ENCODE results near the gene STMN3. TPM values are rescaled to one million over a fixed set of nuclear protein-coding genes. Genes with fewer than 3 reads are reported as not detected.

The STMN3 gene
- total and polyA plus RNA-seq, 2 of the 8 experiments (the other 6 are each of a cell fraction or from before 2014, with no cell fraction given), result 51.5 to 63.1 TPM

- no peak for TF ChIP-seq SP1 (IDR thresholded peaks at IDR 0.05; ENCODE audit: low read depth, low read length)
- TF ChIP-seq EP300 (IDR thresholded peaks at IDR 0.05; ENCODE audit: borderline replicate concordance in 1 of 2, low read depth in 2 of 2, low read length in 2 of 2), result no peak
- no peak for TF ChIP-seq EZH2 (IDR thresholded peaks at IDR 0.05; ENCODE audit: low read depth, low read length, severe bottlenecking)
- TF ChIP-seq RAD21 (IDR thresholded peaks at IDR 0.05 in 1 of 2, conservative IDR thresholded peaks at IDR 0.05 in 1 of 2; ENCODE audit: low read depth in 2 of 2, low read length in 2 of 2), result no peak
- peak; percentile 93 for TF ChIP-seq KDM5A (IDR thresholded peaks at IDR 0.05; ENCODE audit: low read length)
- peak; percentile 4; the same call in 1 of the 2 replicates for TF ChIP-seq JUND (IDR thresholded peaks at IDR 0.05; ENCODE audit: low read length)
- TF ChIP-seq SP4 (IDR thresholded peaks at IDR 0.05; ENCODE audit: low read length), result peak; percentile 75
- TF ChIP-seq TAF7 (optimal IDR thresholded peaks at IDR 0.05; ENCODE audit: borderline replicate concordance, low read depth, low read length), result peak; percentile 28
- TF ChIP-seq POLR2AphosphoS5 (IDR thresholded peaks at IDR 0.05; ENCODE audit: low read depth, low read length), result peak; percentile 63
- no peak for TF ChIP-seq CHD1 (IDR thresholded peaks at IDR 0.05; ENCODE audit: low read depth, low read length)
- no peak for TF ChIP-seq NANOG (IDR thresholded peaks at IDR 0.05; ENCODE audit: insufficient read depth, low read depth, low read length, poor library complexity, severe bottlenecking)
- TF ChIP-seq HDAC2 (IDR thresholded peaks at IDR 0.05; ENCODE audit: borderline replicate concordance in 1 of 2, low read depth in 2 of 2, low read length in 2 of 2), result peak in 1 of 2 experiments; percentile 87; a peak in 1 of 4 replicates
Observed at GRCh38 chr20:63657937-63658748, 4.9 kb upstream of the STMN3 start, which contains the start of gene RTEL1 (continued).

All from H1 (cell line).